Measurements from ENCODE around the gene PPP3CA. TPM values are rescaled to one million over a fixed set of nuclear protein-coding genes. Genes with fewer than 3 reads are reported as not detected.

The PPP3CA gene
- total RNA-seq, 1 donor from 2014 or later = 40.2 TPM

DNA sequence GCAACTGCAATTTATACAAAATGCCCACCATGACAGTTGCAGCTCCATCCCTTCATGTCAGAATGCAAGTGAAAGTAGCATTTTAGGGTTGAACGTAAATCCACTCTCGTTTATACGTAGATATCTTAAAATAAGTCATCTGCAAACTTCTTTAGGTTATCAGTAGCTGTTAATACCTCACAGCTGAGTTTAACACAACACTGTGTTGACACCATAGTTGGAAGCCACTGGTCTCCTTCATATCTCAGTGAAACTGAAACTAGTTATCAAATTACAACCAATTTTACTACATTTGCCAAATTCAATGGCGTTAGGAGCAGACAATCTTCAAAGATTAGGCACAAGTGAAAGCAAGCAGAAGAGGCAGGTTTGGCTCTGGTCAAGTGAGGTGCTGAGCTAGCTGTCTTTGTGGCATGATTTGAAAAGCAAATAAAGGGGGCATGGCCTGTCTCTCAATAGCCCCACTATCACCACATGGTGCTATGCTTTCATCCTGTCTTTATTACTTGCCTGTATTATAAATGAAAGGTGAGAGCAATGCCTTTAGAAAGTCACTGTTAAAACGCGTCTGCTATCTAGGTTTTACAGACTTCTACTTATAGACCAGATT, 12.3 kb downstream of the PPP3CA start:
- Histone ChIP-seq H3K27ac (ENCODE audit: low read depth, low read length) (no peak overlapping the region), H3K4me1 (ENCODE audit: control insufficient read depth in 3 of 3, insufficient read depth in 3 of 3, low read length in 3 of 3) (peaks cover 3 to 14% (median 10%) of the 10 kb centered on the region in 3 donors), H3K9me3 (ENCODE audit: control insufficient read depth in 3 of 3, low read length in 3 of 3) (no peaks in the 10 kb centered on the region), H3K4me3 (ENCODE audit: low read length in 3 of 3) (no peak overlapping the region), H3K27me3 (ENCODE audit: control insufficient read depth in 3 of 3, insufficient read depth in 3 of 3, low read length in 3 of 3) (no peaks in the 10 kb centered on the region), H3K36me3 (ENCODE audit: control insufficient read depth in 3 of 3, insufficient read depth in 3 of 3, low read length in 3 of 3) (no peaks in the 10 kb centered on the region), H3K9ac (ENCODE audit: low read depth in 1 of 3, low read length in 3 of 3) (no peak overlapping the region)

DNA sequence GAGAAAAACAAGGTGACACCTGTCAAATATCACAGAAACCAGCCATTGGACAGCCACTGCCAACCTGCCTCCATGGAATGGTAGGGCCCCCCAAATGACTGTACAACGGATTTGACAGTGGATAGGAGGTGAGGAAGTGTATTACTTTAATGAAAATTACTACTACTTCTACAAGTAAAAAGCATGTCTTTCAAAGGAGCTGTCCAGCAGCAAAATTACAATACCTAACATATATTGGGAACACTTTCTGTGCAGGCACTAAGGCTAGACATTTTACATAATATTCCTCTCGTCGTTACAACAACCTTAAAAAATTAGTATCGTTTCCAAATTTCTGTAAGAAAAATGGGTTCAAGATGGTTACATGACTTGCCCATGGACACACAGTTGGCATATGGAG, 14.9 kb downstream of the PPP3CA start:
- no peak overlapping the region for H3K9ac ChIP-seq (ENCODE audit: low read depth in 1 of 3, low read length in 3 of 3)
- no peaks in the 10 kb centered on the region for H3K36me3 ChIP-seq (ENCODE audit: control insufficient read depth in 3 of 3, insufficient read depth in 3 of 3, low read length in 3 of 3)
- no peak overlapping the region for H3K27ac ChIP-seq (ENCODE audit: low read depth, low read length)
- H3K4me1 ChIP-seq (ENCODE audit: control insufficient read depth in 3 of 3, insufficient read depth in 3 of 3, low read length in 3 of 3) = peaks cover 3 to 18% (median 14%) of the 10 kb centered on the region in 3 donors
- no peaks in the 10 kb centered on the region for H3K9me3 ChIP-seq (ENCODE audit: control insufficient read depth in 3 of 3, low read length in 3 of 3)
- no peaks in the 10 kb centered on the region for H3K27me3 ChIP-seq (ENCODE audit: control insufficient read depth in 3 of 3, insufficient read depth in 3 of 3, low read length in 3 of 3)
- no peak overlapping the region for H3K4me3 ChIP-seq (ENCODE audit: low read length in 3 of 3)

DNA sequence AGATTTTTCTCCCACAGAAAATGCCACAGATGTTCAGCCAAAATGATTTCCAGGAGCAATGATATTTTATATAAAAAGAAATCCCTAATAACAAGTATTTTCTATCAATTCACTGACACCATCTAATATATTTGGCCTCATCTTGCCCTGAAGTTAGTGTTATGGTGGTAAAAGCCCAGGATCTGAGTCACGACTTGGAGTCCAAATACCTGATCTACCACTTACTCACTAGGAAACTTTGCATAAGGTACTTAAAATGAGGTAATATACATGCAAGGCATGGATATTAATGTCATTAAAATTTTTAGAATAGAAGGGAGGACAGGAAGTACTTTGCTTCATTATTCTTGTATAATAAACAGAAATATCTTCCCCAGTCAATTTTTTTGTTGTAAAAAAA, 16.3 kb downstream of the PPP3CA start:
- no peaks in the 10 kb centered on the region for H3K9me3 ChIP-seq (ENCODE audit: control insufficient read depth in 3 of 3, low read length in 3 of 3)
- no peak overlapping the region for H3K4me3 ChIP-seq (ENCODE audit: low read length in 3 of 3)
- no peaks in the 10 kb centered on the region for H3K27me3 ChIP-seq (ENCODE audit: control insufficient read depth in 3 of 3, insufficient read depth in 3 of 3, low read length in 3 of 3)
- H3K4me1 ChIP-seq (ENCODE audit: control insufficient read depth in 3 of 3, insufficient read depth in 3 of 3, low read length in 3 of 3) = peaks cover 3 to 19% (median 14%) of the 10 kb centered on the region in 3 donors
- H3K9ac ChIP-seq (ENCODE audit: low read depth in 1 of 3, low read length in 3 of 3) = no peak overlapping the region
- no peak overlapping the region for H3K27ac ChIP-seq (ENCODE audit: low read depth, low read length)
- H3K36me3 ChIP-seq (ENCODE audit: control insufficient read depth in 3 of 3, insufficient read depth in 3 of 3, low read length in 3 of 3) = no peaks in the 10 kb centered on the region

DNA sequence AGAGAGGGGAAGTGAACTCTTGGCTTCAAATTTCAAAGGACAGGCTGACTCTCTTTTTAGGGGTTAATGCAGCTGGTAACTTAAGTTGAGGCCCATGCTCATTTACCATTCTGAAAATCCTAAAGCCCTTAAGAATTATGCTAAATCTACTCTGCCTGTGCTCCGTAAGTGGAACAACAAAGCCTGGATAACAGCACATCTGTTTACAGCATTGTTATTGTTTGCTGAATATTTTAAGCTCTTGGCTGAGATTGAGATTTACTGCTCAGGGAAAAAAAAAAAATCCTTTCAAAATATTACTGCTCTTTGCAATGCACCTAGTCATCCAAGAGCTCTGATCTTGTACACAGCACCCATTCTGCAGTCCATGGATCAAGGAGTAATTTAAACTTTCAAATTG, 17.7 kb downstream of the PPP3CA start:
- H3K4me1 ChIP-seq (ENCODE audit: control insufficient read depth in 3 of 3, insufficient read depth in 3 of 3, low read length in 3 of 3) = peaks cover 0 to 19% (median 8%) of the 10 kb centered on the region in 3 donors
- H3K27ac ChIP-seq (ENCODE audit: low read depth, low read length) = no peak overlapping the region
- no peaks in the 10 kb centered on the region for H3K27me3 ChIP-seq (ENCODE audit: control insufficient read depth in 3 of 3, insufficient read depth in 3 of 3, low read length in 3 of 3)
- H3K4me3 ChIP-seq (ENCODE audit: low read length in 3 of 3) = no peak overlapping the region
- no peak overlapping the region for H3K9ac ChIP-seq (ENCODE audit: low read depth in 1 of 3, low read length in 3 of 3)
- no peaks in the 10 kb centered on the region for H3K9me3 ChIP-seq (ENCODE audit: control insufficient read depth in 3 of 3, low read length in 3 of 3)
- H3K36me3 ChIP-seq (ENCODE audit: control insufficient read depth in 3 of 3, insufficient read depth in 3 of 3, low read length in 3 of 3) = no peaks in the 10 kb centered on the region

- Histone ChIP-seq H3K9me3 (ENCODE audit: control insufficient read depth in 3 of 3, low read length in 3 of 3) (no peaks in the 10 kb centered on the region), H3K9ac (ENCODE audit: low read depth in 1 of 3, low read length in 3 of 3) (no peak overlapping the region), H3K4me3 (ENCODE audit: low read length in 3 of 3) (no peak overlapping the region), H3K36me3 (ENCODE audit: control insufficient read depth in 3 of 3, insufficient read depth in 3 of 3, low read length in 3 of 3) (no peaks in the 10 kb centered on the region), H3K27ac (ENCODE audit: low read depth, low read length) (no peak overlapping the region), H3K27me3 (ENCODE audit: control insufficient read depth in 3 of 3, insufficient read depth in 3 of 3, low read length in 3 of 3) (no peaks in the 10 kb centered on the region), H3K4me1 (ENCODE audit: control insufficient read depth in 3 of 3, insufficient read depth in 3 of 3, low read length in 3 of 3) (peaks cover 0 to 19% (median 8%) of the 10 kb centered on the region in 3 donors)
These were observed 19.2 kb downstream of the PPP3CA start for GRCh38 chr4:101328063-101328602.

DNA sequence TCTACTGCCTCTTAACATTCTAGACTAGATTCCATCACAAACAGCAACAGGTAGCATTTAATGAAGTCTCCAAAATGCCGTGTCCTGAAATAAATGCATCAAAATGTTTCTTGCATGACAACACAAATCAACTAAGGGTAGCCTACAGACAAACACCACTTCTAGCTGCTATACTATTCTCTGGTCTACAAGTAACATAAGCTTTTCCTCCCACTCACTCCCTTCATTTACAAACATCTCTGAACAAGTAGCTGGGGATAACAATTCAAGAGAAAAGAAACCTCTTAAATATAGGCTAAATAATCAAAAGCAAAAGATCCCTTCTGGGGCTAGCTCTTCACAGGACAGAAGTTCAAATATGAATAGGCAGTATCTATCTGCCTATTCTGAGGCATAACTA, 20.8 kb downstream of the PPP3CA start:
- H3K27ac ChIP-seq (ENCODE audit: low read depth, low read length) = no peak overlapping the region
- H3K36me3 ChIP-seq (ENCODE audit: control insufficient read depth in 3 of 3, insufficient read depth in 3 of 3, low read length in 3 of 3) = no peaks in the 10 kb centered on the region
- H3K9me3 ChIP-seq (ENCODE audit: control insufficient read depth in 3 of 3, low read length in 3 of 3) = no peaks in the 10 kb centered on the region
- H3K4me3 ChIP-seq (ENCODE audit: low read length in 3 of 3) = no peak overlapping the region
- H3K4me1 ChIP-seq (ENCODE audit: control insufficient read depth in 3 of 3, insufficient read depth in 3 of 3, low read length in 3 of 3) = peaks cover 0 to 25% (median 8%) of the 10 kb centered on the region in 3 donors
- no peaks in the 10 kb centered on the region for H3K27me3 ChIP-seq (ENCODE audit: control insufficient read depth in 3 of 3, insufficient read depth in 3 of 3, low read length in 3 of 3)
- no peak overlapping the region for H3K9ac ChIP-seq (ENCODE audit: low read depth in 1 of 3, low read length in 3 of 3)

GRCh38 chr4:101322743-101323142, 24.6 kb downstream of the PPP3CA start:
- peaks cover 0 to 17% (median 0%) of the 10 kb centered on the region in 3 donors for H3K4me1 ChIP-seq (ENCODE audit: control insufficient read depth in 3 of 3, insufficient read depth in 3 of 3, low read length in 3 of 3)
- no peaks in the 10 kb centered on the region for H3K27me3 ChIP-seq (ENCODE audit: control insufficient read depth in 3 of 3, insufficient read depth in 3 of 3, low read length in 3 of 3)
- no peak overlapping the region for H3K9ac ChIP-seq (ENCODE audit: low read depth in 1 of 3, low read length in 3 of 3)
- H3K36me3 ChIP-seq (ENCODE audit: control insufficient read depth in 3 of 3, insufficient read depth in 3 of 3, low read length in 3 of 3) = no peaks in the 10 kb centered on the region
- no peak overlapping the region for H3K4me3 ChIP-seq (ENCODE audit: low read length in 3 of 3)
- H3K9me3 ChIP-seq (ENCODE audit: control insufficient read depth in 3 of 3, low read length in 3 of 3) = no peaks in the 10 kb centered on the region
- no peak overlapping the region for H3K27ac ChIP-seq (ENCODE audit: low read depth, low read length)

GRCh38 chr4:101321481-101322042, 25.8 kb downstream of the PPP3CA start:
- no peak overlapping the region for H3K9ac ChIP-seq (ENCODE audit: low read depth in 1 of 3, low read length in 3 of 3)
- peaks cover 0 to 13% (median 0%) of the 10 kb centered on the region in 3 donors for H3K4me1 ChIP-seq (ENCODE audit: control insufficient read depth in 3 of 3, insufficient read depth in 3 of 3, low read length in 3 of 3)
- H3K27ac ChIP-seq (ENCODE audit: low read depth, low read length) = no peak overlapping the region
- no peak overlapping the region for H3K4me3 ChIP-seq (ENCODE audit: low read length in 3 of 3)
- H3K27me3 ChIP-seq (ENCODE audit: control insufficient read depth in 3 of 3, insufficient read depth in 3 of 3, low read length in 3 of 3) = no peaks in the 10 kb centered on the region
- H3K36me3 ChIP-seq (ENCODE audit: control insufficient read depth in 3 of 3, insufficient read depth in 3 of 3, low read length in 3 of 3) = no peaks in the 10 kb centered on the region
- no peaks in the 10 kb centered on the region for H3K9me3 ChIP-seq (ENCODE audit: control insufficient read depth in 3 of 3, low read length in 3 of 3)

GRCh38 chr4:101315786-101316185, 31.5 kb downstream of the PPP3CA start:
- no peaks in the 10 kb centered on the region for H3K9me3 ChIP-seq (ENCODE audit: control insufficient read depth in 3 of 3, low read length in 3 of 3)
- no peak overlapping the region for H3K9ac ChIP-seq (ENCODE audit: low read depth in 1 of 3, low read length in 3 of 3)
- H3K4me1 ChIP-seq (ENCODE audit: control insufficient read depth in 3 of 3, insufficient read depth in 3 of 3, low read length in 3 of 3) = peaks cover 0 to 4% (median 0%) of the 10 kb centered on the region in 3 donors
- H3K27me3 ChIP-seq (ENCODE audit: control insufficient read depth in 3 of 3, insufficient read depth in 3 of 3, low read length in 3 of 3) = no peaks in the 10 kb centered on the region
- no peak overlapping the region for H3K4me3 ChIP-seq (ENCODE audit: low read length in 3 of 3)
- no peaks in the 10 kb centered on the region for H3K36me3 ChIP-seq (ENCODE audit: control insufficient read depth in 3 of 3, insufficient read depth in 3 of 3, low read length in 3 of 3)
- H3K27ac ChIP-seq (ENCODE audit: low read depth, low read length) = no peak overlapping the region

- Histone ChIP-seq H3K27ac (ENCODE audit: low read depth, low read length) (no peak overlapping the region), H3K27me3 (ENCODE audit: control insufficient read depth in 3 of 3, insufficient read depth in 3 of 3, low read length in 3 of 3) (no peaks in the 10 kb centered on the region), H3K36me3 (ENCODE audit: control insufficient read depth in 3 of 3, insufficient read depth in 3 of 3, low read length in 3 of 3) (no peaks in the 10 kb centered on the region), H3K9ac (ENCODE audit: low read depth in 1 of 3, low read length in 3 of 3) (no peak overlapping the region), H3K4me1 (ENCODE audit: control insufficient read depth in 3 of 3, insufficient read depth in 3 of 3, low read length in 3 of 3) (no peaks in the 10 kb centered on the region), H3K4me3 (ENCODE audit: low read length in 3 of 3) (no peak overlapping the region), H3K9me3 (ENCODE audit: control insufficient read depth in 3 of 3, low read length in 3 of 3) (no peaks in the 10 kb centered on the region)
These were observed 32.3 kb downstream of the PPP3CA start for GRCh38 chr4:101315041-101315440.
